Transverse colon (tissue), 3 donors: ENCODE data around the gene GNG12.

Source experiments
- CTCF ChIP-seq, 5 experiments: fragments of 200-600 bp in 3 of 5; fragments of 450-650 bp in 2 of 5; sonication (generic) in 3 of 5; IDR thresholded peaks; 1 replicate in 2 of 5; 2 replicates in 3 of 5; pipeline ENCODE4 v1.5.1; 2016 to 2017; ENCODE audit warnings: antibody characterized with exemption in 5 of 5, inconsistent platforms in 3 of 5, mild to moderate bottlenecking in 2 of 5, moderate library complexity in 1 of 5
- EP300 ChIP-seq: sonication (generic); formaldehyde crosslinking; IDR thresholded peaks from one replicate; pipeline ENCODE4 v1.6.1; 2017; ENCODE audit warnings: antibody characterized with exemption, low read depth

DNA sequence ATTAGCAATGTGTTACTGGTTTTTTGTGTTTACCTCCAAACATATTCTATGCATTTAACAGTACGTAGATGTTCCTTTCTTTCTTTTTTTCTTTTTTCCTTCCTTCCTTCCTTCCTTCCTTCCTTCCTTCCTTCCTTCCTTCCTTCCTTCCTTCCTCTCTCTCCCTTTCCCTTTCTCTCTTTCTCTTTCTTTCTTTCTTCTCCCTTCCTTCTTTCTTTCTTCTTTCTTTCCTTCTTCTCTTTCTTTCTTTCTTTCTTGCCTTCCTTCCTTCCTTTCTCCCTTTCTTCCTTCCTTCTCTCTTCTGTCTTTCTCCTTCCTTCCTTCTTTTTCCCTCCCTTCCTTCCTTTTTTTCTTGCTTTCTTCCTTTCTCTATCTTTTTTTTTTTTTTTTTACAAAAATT, 46.2 kb upstream of the GNG12 start:
- TF ChIP-seq CTCF (IDR thresholded peaks at IDR 0.05), result no peak
- TF ChIP-seq EP300, result no peak
